Stimulated activated CD4-positive, alpha-beta T cell treated with anti-CD3 and anti-CD28 coated beads, Interleukin-2, amount 100 ng/mL, for 24 hours (primary cell): Measurements from ENCODE around the gene WFDC10A.
"Not testable (repeated sequence)": the region's sequence is repeated elsewhere in the genome, so short reads cannot be mapped to it uniquely, and the experiment has no call there.

ENCODE experiments used
- DNase-seq, 2 donors: peaks; one replicate each; pipeline ENCODE4 v3.0.0-alpha.2; 2020

Gene WFDC10A

GRCh38 chr20:45649312-45649863 is 19.8 kb downstream of the WFDC10A start:
- no peak for DNase-seq

- DNase-seq = not testable (repeated sequence)
These were observed 22.2 kb downstream of the WFDC10A start for GRCh38 chr20:45651726-45652125.

GRCh38 chr20:45657038-45657437 is 27.5 kb downstream of the WFDC10A start:
- DNase-seq = not testable (repeated sequence)

GRCh38 chr20:45670139-45670538 is 40.6 kb downstream of the WFDC10A start, which contains the start of gene WFDC11:
Gene WFDC11 (minus strand): TSS chr20:45670239. CDS start chr20:45650600, 19,639 bp downstream.
- no peak for DNase-seq

GRCh38 chr20:45672765-45673164 is 43.2 kb downstream of the WFDC10A start:
- no peak for DNase-seq

GRCh38 chr20:45679650-45680049 is 50.1 kb downstream of the WFDC10A start:
- DNase-seq = no peak
